ENCODE data around the gene RHEBL1. TPM values are rescaled to one million over a fixed set of nuclear protein-coding genes. Genes with fewer than 3 reads are reported as not detected.

RHEBL1 gene
- total and polyA plus RNA-seq, 2 of the 8 experiments (the other 6 are each of a cell fraction or from before 2014, with no cell fraction given), result 7.5 to 9.4 TPM

GRCh38 chr12:49043241-49043640, 26.5 kb downstream of the RHEBL1 start (continued):
- no peak for TF ChIP-seq CHD7 (IDR thresholded peaks at IDR 0.05; ENCODE audit: insufficient replicate concordance, low read length)
- no peak for TF ChIP-seq SP2 (IDR thresholded peaks at IDR 0.05; ENCODE audit: low read length)
- TF ChIP-seq CTCF (IDR thresholded peaks at IDR 0.05; ENCODE audit: control extremely low read depth in 1 of 3, insufficient read depth in 1 of 3, low read depth in 1 of 3, low read length in 3 of 3), result no peak
- no peak for TF ChIP-seq ATF2 (IDR thresholded peaks at IDR 0.05; ENCODE audit: low read length)
- no peak for TF ChIP-seq CEBPB (IDR thresholded peaks at IDR 0.05; ENCODE audit: low read depth, low read length)
- no peak for TF ChIP-seq TAF7 (optimal IDR thresholded peaks at IDR 0.05; ENCODE audit: borderline replicate concordance, low read depth, low read length)
- TF ChIP-seq GABPA (IDR thresholded peaks at IDR 0.05; ENCODE audit: borderline replicate concordance, insufficient read depth, low read length), result no peak

Data from H1 (cell line).